ENCODE results near the gene SLC34A3. TPM values are rescaled to one million over a fixed set of nuclear protein-coding genes. Genes with fewer than 3 reads are reported as not detected.

SLC34A3 gene
- total RNA-seq, 2 donors from 2014 or later: 0.54 TPM; not detected in 1

DNA sequence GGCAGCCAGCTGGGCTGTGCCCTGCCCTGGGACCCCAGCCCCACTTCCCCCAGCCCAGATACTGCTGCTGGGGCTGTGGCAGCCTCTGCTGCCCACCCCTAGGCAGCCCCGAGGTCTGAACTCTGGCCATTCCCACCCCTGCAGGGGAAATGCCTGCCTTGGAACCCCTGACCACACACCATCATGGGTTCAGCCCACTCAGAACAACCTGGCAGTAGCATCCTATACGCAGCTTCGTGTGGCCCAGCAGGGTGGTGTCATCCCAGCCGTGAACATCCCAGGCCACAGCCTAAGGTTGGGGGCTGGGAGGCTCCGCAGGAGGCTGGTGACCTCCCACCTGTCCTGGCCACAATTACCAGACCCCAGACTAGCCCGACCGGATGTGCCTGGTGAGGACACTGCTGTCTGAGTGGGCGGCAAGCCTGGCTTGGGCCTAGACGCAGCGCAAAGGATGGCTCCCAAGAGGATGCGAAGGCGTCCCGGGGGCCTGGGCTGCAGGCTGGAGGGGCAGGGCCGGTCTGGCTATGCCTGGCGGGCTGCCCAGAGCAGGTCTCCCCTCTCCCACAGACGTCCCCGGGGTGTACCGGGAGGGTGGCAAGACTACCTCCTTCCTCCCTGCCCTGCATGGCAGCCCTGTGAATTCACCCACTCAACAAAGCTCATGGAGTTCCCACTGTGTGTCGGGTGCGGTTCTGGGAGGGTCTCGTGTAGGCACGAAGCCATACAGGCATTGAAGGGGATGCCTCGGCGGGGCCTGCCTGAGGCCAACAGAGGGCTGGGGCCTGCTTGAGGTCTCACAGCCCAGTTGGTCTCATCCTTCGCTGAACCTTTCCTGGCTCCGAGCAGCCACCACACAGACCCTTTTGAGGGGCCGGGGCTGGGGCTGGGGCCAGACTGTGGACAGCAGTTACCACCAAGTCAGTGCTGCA lies 1.5 kb upstream of the SLC34A3 start:
- DNase-seq (ENCODE audit: low spot score) (no peak), ATAC-seq (ENCODE audit: insufficient number of reproducible peaks, low FRiP score, low read depth) (no peak)
- H3K27ac ChIP-seq: no peak overlapping the region
- TF ChIP-seq CTCF (IDR thresholded peaks at IDR 0.05): no peak
- peaks cover 0 to 2% of the 10 kb centered on the region in 2 donors for H3K4me1 ChIP-seq (ENCODE audit: control insufficient read depth in 1 of 2, low read depth in 2 of 2)
- H3K4me3 ChIP-seq: no peak overlapping the region
- no peaks in the 10 kb centered on the region for H3K36me3 ChIP-seq
- no peaks in the 10 kb centered on the region for H3K9me3 ChIP-seq
- H3K27me3 ChIP-seq (replicated peaks; ENCODE audit: insufficient read depth): no peaks in the 10 kb centered on the region

DNA sequence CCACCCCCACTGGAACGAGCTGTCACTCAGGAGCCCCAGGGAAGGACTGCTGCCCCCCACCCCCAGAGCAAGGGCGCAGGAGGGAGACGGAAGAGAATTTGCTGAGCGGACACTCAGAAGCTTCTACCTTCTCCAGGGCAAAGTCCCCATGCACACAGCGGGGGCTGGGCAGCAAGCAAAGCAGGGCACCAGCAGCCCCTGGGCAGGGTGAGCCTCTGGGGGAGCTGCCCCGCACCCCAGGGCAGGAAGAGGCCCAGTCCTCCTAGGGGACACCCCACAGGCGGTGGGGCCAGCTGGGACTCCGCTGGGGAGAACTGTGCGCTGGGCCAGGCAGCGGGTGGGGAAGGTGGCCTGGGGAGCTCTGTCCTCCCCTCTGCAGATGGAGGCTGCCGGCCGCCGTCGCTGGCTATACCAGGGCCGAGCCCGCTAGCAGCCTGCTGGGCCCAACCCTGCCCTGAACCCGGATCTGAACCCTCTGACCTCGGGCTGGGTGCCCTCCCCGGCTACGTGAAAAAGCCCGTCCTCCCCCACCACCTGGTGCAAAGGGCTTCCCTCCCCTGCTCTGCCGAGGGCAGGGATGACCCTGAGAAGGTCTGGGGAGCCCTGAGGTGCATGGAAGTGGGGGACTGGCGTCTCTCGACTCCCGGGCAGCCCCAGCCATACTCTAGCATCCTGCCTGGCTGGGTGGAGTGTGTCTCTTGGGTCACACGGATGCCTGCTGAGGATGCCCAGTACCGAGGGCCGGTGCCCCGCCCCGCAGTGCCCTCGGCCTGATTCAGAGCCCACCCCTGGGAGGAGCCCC lies 597 bp upstream of the SLC34A3 start:
- Histone ChIP-seq H3K36me3 (no peaks in the 10 kb centered on the region), H3K27ac (no peak overlapping the region), H3K4me1 (ENCODE audit: control insufficient read depth in 1 of 2, low read depth in 2 of 2) (no peaks in the 10 kb centered on the region), H3K4me3 (no peak overlapping the region), H3K27me3 (replicated peaks; ENCODE audit: insufficient read depth) (no peaks in the 10 kb centered on the region), H3K9me3 (no peaks in the 10 kb centered on the region)
- DNase-seq (ENCODE audit: low spot score) (no peak), ATAC-seq (ENCODE audit: insufficient number of reproducible peaks, low FRiP score, low read depth) (no peak)
- TF ChIP-seq CTCF (IDR thresholded peaks at IDR 0.05): no peak

DNA sequence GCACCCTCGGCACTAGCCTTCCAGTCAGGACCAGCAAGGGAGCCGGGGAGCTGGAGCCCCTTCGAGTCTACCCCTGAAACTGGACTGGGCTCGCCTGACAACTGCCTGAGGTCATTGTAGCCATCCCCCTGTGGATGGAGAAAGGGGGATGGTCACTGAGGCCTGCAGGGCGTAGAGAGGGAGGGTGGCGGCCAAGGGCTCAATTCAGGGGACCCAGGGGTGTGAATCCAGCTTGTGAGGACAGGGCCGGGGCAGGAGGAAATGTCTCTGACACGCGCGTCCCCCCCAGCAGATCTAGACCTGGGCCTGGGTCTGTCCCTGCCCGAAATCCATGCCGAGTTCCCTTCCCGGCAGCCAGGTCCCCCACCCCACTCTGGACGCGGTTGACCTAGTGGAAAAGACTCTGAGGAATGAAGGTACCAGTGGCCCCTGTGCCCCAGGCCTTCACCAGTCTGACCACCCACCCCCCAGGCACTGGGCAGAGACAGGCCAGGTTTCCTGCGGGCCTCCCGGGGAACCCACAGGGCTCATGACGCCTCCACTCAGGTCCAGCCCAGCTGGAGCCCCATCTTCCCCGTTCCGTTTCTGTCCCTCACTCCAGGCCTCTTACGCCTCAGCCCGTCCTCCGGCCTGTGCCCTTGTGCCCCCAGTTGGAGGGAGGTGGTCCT lies 805 bp downstream of the SLC34A3 start:
- Histone ChIP-seq H3K9me3 (no peaks in the 10 kb centered on the region), H3K27ac (no peak overlapping the region), H3K4me1 (ENCODE audit: control insufficient read depth in 1 of 2, low read depth in 2 of 2) (peaks cover 1 to 7% of the 10 kb centered on the region in 2 donors), H3K4me3 (no peak overlapping the region), H3K36me3 (no peaks in the 10 kb centered on the region), H3K27me3 (replicated peaks; ENCODE audit: insufficient read depth) (no peaks in the 10 kb centered on the region)
- ATAC-seq (ENCODE audit: insufficient number of reproducible peaks, low FRiP score, low read depth) (no peak), DNase-seq (ENCODE audit: low spot score) (no peak)
- TF ChIP-seq CTCF (IDR thresholded peaks at IDR 0.05): no peak

GRCh38 chr9:137232101-137232500 lies 1.4 kb downstream of the SLC34A3 start:
- Histone ChIP-seq H3K4me3 (no peak overlapping the region), H3K9me3 (no peaks in the 10 kb centered on the region), H3K4me1 (ENCODE audit: control insufficient read depth in 1 of 2, low read depth in 2 of 2) (peaks cover 3 to 12% of the 10 kb centered on the region in 2 donors), H3K27me3 (replicated peaks; ENCODE audit: insufficient read depth) (no peaks in the 10 kb centered on the region), H3K27ac (no peak overlapping the region), H3K36me3 (no peaks in the 10 kb centered on the region)
- DNase-seq (ENCODE audit: low spot score): no peak
- no peak for TF ChIP-seq CTCF (IDR thresholded peaks at IDR 0.05)
- no peak for ATAC-seq (ENCODE audit: insufficient number of reproducible peaks, low FRiP score, low read depth)

- no peak overlapping the region for H3K27ac ChIP-seq
- no peak for ATAC-seq (ENCODE audit: insufficient number of reproducible peaks, low FRiP score, low read depth)
- H3K36me3 ChIP-seq: no peaks in the 10 kb centered on the region
- H3K9me3 ChIP-seq: no peaks in the 10 kb centered on the region
- peaks cover 3 to 12% of the 10 kb centered on the region in 2 donors for H3K4me1 ChIP-seq (ENCODE audit: control insufficient read depth in 1 of 2, low read depth in 2 of 2)
- no peak overlapping the region for H3K4me3 ChIP-seq
- H3K27me3 ChIP-seq (replicated peaks; ENCODE audit: insufficient read depth): no peaks in the 10 kb centered on the region
- DNase-seq (ENCODE audit: low spot score): no peak
- no peak for TF ChIP-seq CTCF (IDR thresholded peaks at IDR 0.05)
These were observed 1.8 kb downstream of the SLC34A3 start for GRCh38 chr9:137232510-137232909.

Measured in thoracic aorta (tissue), 2 donors.